Measurements from ENCODE around the gene PBX1.

DNA sequence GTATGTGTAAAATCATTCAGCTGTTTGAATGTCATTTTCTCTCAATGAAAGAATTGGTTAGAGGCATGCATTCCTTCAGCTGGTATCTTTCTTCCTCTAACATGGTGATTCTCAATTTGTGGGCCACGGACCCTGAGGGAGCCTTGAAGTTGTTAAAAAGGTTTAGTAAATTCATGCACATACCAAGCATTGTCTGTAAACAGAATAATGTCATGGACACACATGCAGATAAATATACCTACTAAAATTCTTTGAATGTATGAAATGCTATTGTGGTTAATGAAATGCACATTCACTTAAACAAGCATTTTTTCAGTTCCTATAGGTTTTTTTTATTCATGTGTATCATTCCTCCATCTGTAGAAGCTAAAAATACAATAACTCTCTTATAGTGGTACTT lies 65.4 kb downstream of the PBX1 start:
- no peak for TF ChIP-seq POLR2AphosphoS5 (IDR thresholded peaks at IDR 0.05)
- no peak for TF ChIP-seq POLR2A (IDR thresholded peaks at IDR 0.05)
- TF ChIP-seq CTCF (IDR thresholded peaks at IDR 0.05): no peak
